MM.1S (cell line): ENCODE data around the gene ZFP91.

Experiments used
- DNase-seq: peaks from one replicate; pipeline ENCODE4 v3.0.0-alpha.2; 2015
- H2AFZ ChIP-seq: fragments of 300-600 bp; sonication (generic); 2 replicates; pipeline ENCODE4 v1.6.0; 2016; ENCODE audit warnings: antibody characterized with exemption, low read length
- H3F3A ChIP-seq: fragments of 300-600 bp; sonication (generic); 2 replicates; pipeline ENCODE4 v1.6.1; 2016; ENCODE audit warnings: mild to moderate bottlenecking, antibody characterized with exemption, low read length, moderate library complexity, mixed read lengths; ENCODE audit not compliant: insufficient read depth
- H3K27ac ChIP-seq: fragments of 300-600 bp; sonication (generic); 2 replicates; pipeline ENCODE4 v1.5.1; 2016; ENCODE audit warnings: mild to moderate bottlenecking, low read length
- H3K27me3 ChIP-seq: fragments of 300-600 bp; sonication (generic); replicated peaks from 2 replicates; pipeline ENCODE4 v1.6.0; 2016; ENCODE audit warnings: low read length; ENCODE audit not compliant: insufficient read depth
- H3K36me3 ChIP-seq: fragments of 300-600 bp; sonication (generic); replicated peaks from 2 replicates; pipeline ENCODE4 v1.6.1; 2016; ENCODE audit warnings: mild to moderate bottlenecking, low read length, mixed read lengths; ENCODE audit not compliant: insufficient read depth
- H3K4me1 ChIP-seq: fragments of 300-600 bp; sonication (generic); 2 replicates; pipeline ENCODE4 v1.6.1; 2016; ENCODE audit warnings: low read length, mixed read lengths
- H3K4me2 ChIP-seq: fragments of 300-600 bp; sonication (generic); 2 replicates; pipeline ENCODE4 v1.6.0; 2016; ENCODE audit warnings: low read depth, low read length
- H3K4me3 ChIP-seq: fragments of 300-600 bp; sonication (generic); 2 replicates; pipeline ENCODE4 v1.5.1; 2016; ENCODE audit warnings: low read length, mixed read lengths
- H3K79me2 ChIP-seq: fragments of 300-600 bp; sonication (generic); 2 replicates; pipeline ENCODE4 v1.6.1; 2016; ENCODE audit warnings: mixed run types, low read length, mixed read lengths
- H3K9ac ChIP-seq: fragments of 300-600 bp; sonication (generic); 2 replicates; pipeline ENCODE4 v1.6.1; 2016; ENCODE audit warnings: low read length, mixed read lengths
- H3K9me2 ChIP-seq: fragments of 300-600 bp; sonication (generic); replicated peaks from 2 replicates; pipeline ENCODE4 v1.6.1; 2016; ENCODE audit warnings: mild to moderate bottlenecking, low read length, mixed read lengths; ENCODE audit not compliant: insufficient read depth
- H3K9me3 ChIP-seq: fragments of 300-600 bp; sonication (generic); replicated peaks from 2 replicates; pipeline ENCODE4 v1.6.1; 2016; ENCODE audit warnings: mild to moderate bottlenecking, low read length, mixed read lengths; ENCODE audit not compliant: insufficient read depth
- H4K20me1 ChIP-seq: fragments of 300-600 bp; sonication (generic); 2 replicates; pipeline ENCODE4 v1.6.1; 2016; ENCODE audit warnings: mild to moderate bottlenecking, low read length, moderate library complexity, mixed read lengths; ENCODE audit not compliant: insufficient read depth
- CTCF ChIP-seq: fragments of 300-600 bp; sonication (generic); IDR thresholded peaks from 2 replicates; pipeline ENCODE4 v1.5.1; 2016; ENCODE audit warnings: antibody characterized with exemption, low read length, mixed read lengths
- EZH2 ChIP-seq: fragments of 300-600 bp; sonication (generic); optimal IDR thresholded peaks from 2 replicates; pipeline ENCODE3; 2017; ENCODE audit warnings: low read depth, mild to moderate bottlenecking, antibody characterized with exemption, low read length, mixed read lengths
- EZH2phosphoT487 ChIP-seq: fragments of 300-600 bp; sonication (generic); IDR thresholded peaks from 2 replicates; pipeline ENCODE4 v1.6.1; 2018; ENCODE audit warnings: antibody characterized with exemption, low read length

ZFP91 gene

GRCh38 chr11:58561394-58562098 lies 17.3 kb upstream of the ZFP91 start:
- H3F3A ChIP-seq = peaks cover 34% of the 10 kb centered on the region
- H3K9me3 ChIP-seq = no peaks in the 10 kb centered on the region
- no peaks in the 10 kb centered on the region for H3K9me2 ChIP-seq
- H3K4me3 ChIP-seq = no peak overlapping the region
- H3K9ac ChIP-seq = peak overlapping the region; percentile 13; the same call in 1 of the 2 replicates
- H2AFZ ChIP-seq = no peak overlapping the region
- no peak for TF ChIP-seq EZH2phosphoT487
- H3K27ac ChIP-seq = peak overlapping the region; percentile 97
- H3K79me2 ChIP-seq = peaks cover 94% of the 10 kb centered on the region
- peaks cover 19% of the 10 kb centered on the region; the same call in 1 of the 2 replicates for H3K36me3 ChIP-seq
- H4K20me1 ChIP-seq = peaks cover 19% of the 10 kb centered on the region; the same call in 1 of the 2 replicates
- H3K4me1 ChIP-seq = peaks cover 47% of the 10 kb centered on the region
- H3K27me3 ChIP-seq = no peaks in the 10 kb centered on the region
- no peak for DNase-seq
- H3K4me2 ChIP-seq = peak overlapping the region; percentile 59; the same call in 1 of the 2 replicates

GRCh38 chr11:58562375-58562800 lies 16.5 kb upstream of the ZFP91 start:
- DNase-seq = peak; percentile 87
- Histone ChIP-seq H3K4me3 (no peak overlapping the region), H4K20me1 (peaks cover 11% of the 10 kb centered on the region; the same call in 1 of the 2 replicates), H3K4me2 (peak overlapping the region; percentile 59; the same call in 1 of the 2 replicates), H2AFZ (no peak overlapping the region), H3K4me1 (peaks cover 52% of the 10 kb centered on the region), H3K27ac (peak overlapping the region; percentile 97), H3K27me3 (no peaks in the 10 kb centered on the region), H3K9me2 (no peaks in the 10 kb centered on the region), H3K36me3 (peaks cover 21% of the 10 kb centered on the region; the same call in 1 of the 2 replicates), H3K9me3 (no peaks in the 10 kb centered on the region), H3K79me2 (peaks cover 94% of the 10 kb centered on the region), H3F3A (peaks cover 34% of the 10 kb centered on the region), H3K9ac (peak overlapping the region; percentile 61; the same call in 1 of the 2 replicates)
- TF ChIP-seq EZH2 = no peak
- TF ChIP-seq EZH2phosphoT487 = no peak
- TF ChIP-seq CTCF = no peak

GRCh38 chr11:58564231-58564630 lies 14.6 kb upstream of the ZFP91 start:
- TF ChIP-seq EZH2 = no peak
- no peak for TF ChIP-seq EZH2phosphoT487
- TF ChIP-seq CTCF = no peak
- DNase-seq = no peak
- H3K27ac ChIP-seq = peak overlapping the region; percentile 97
- H3K79me2 ChIP-seq = peaks cover 97% of the 10 kb centered on the region
- no peaks in the 10 kb centered on the region for H3K9me3 ChIP-seq
- peak overlapping the region; percentile 59; the same call in 1 of the 2 replicates for H3K4me2 ChIP-seq
- peaks cover 21% of the 10 kb centered on the region; the same call in 1 of the 2 replicates for H3K36me3 ChIP-seq
- H4K20me1 ChIP-seq = peaks cover 11% of the 10 kb centered on the region; the same call in 1 of the 2 replicates
- H2AFZ ChIP-seq = no peak overlapping the region
- no peaks in the 10 kb centered on the region for H3K27me3 ChIP-seq
- H3K4me3 ChIP-seq = no peak overlapping the region
- H3F3A ChIP-seq = peaks cover 42% of the 10 kb centered on the region
- H3K9ac ChIP-seq = no peak overlapping the region
- no peaks in the 10 kb centered on the region for H3K9me2 ChIP-seq
- H3K4me1 ChIP-seq = peaks cover 57% of the 10 kb centered on the region
